HuH-7 (cell line): ENCODE results near the gene PDHX.

Experiments
- DNase-seq: peaks from one replicate; pipeline ENCODE4 v3.0.0; 2011; ENCODE audit warnings: low spot score

PDHX gene

GRCh38 chr11:34957606-34958005, 41.2 kb downstream of the PDHX start:
- no peak for DNase-seq

DNA sequence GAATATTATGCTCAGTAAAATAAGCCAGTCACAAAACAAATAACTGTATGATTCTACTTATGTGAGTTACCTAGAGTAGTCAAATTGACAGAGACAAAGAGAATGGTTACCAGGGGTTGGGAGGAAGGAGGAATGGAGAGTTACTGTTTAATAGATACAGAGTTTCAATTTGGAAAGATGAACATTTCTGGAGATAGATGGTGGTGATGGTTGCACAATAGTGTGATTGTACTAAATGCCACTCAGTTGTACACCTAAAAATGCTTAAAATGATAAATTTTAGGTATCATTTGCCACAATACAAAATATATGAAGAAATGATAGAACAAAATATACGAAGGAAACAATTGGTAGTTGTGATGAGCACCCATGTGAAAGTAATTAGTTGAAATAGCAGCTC, 43.4 kb downstream of the PDHX start:
- DNase-seq = no peak

GRCh38 chr11:34960277-34960676, 43.9 kb downstream of the PDHX start:
- no peak for DNase-seq

DNA sequence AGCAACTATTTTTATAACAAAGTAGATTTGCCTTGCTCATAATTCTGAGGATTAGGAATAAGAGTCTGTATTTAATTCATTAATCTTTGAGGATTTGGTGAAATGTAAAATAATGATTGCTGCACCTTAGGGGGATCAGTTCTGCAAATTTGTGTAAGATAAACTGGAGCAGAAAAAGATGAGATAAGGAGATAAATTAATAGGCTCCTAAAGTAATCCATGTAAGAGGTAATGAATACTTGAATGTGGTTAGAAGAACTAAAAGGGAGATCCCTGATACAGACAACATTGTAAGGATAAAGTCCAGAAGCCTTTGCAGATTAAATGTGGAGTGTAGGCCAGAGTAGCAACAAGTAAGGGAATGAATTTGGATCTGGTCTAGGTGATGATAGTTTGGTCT, 45.6 kb downstream of the PDHX start:
- no peak for DNase-seq

GRCh38 chr11:34963351-34963750, 46.9 kb downstream of the PDHX start:
- no peak for DNase-seq

GRCh38 chr11:34964610-34965331, 48.4 kb downstream of the PDHX start:
- no peak for DNase-seq

DNA sequence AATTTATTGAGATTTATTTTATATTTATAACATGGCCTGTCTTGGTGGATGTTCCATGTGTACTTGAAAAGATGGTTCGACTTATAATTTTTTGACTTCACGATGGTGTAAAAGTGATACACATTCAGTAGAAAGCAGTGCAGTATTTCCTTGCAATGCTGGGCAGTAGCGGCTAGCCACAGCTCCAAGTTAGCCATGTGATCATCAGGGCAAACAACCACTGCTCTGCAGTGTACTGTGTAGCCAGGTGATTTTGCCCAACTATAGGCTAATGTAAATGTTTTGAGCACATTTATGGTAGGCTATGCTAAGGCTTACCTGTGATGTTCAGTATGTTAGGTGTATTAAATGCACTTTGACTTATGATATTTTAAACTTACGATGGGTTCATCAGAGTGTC, 52.4 kb downstream of the PDHX start:
- DNase-seq = no peak

DNA sequence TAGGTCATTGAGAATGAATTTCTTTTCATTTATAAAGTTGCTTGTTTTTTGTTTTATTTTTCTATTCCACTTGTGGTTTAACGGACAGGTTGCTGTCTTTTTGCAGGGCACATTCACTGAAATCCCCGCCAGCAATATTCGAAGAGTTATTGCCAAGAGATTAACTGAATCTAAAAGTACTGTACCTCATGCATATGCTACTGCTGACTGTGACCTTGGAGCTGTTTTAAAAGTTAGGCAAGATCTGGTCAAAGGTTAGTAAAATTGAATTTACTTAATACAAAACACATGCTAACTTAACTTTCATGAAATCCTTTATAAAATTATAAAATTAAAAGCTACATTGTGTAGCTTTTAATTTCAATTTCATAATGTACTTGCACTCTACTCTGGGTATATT, 53.6 kb downstream of the PDHX start:
- no peak for DNase-seq

DNA sequence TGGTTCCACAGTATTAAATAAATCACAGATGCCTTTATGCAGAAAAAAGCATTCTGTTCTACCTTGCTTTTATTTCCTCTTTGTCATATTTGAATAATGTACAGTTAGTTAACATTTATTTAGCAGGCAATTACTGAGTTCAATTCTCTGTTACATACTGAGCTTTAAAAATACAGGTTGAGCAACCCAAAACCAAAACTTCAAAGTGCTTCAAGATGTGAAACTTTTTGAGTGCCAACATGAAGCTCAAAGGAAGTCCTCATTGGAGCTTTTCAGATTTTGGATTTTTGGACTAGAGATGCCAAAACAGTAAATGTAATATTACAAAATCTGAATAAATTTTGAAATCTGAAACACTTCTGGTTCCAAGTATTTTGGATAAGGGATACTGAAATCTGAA, 54.1 kb downstream of the PDHX start:
- no peak for DNase-seq

GRCh38 chr11:34971928-34972327, 55.5 kb downstream of the PDHX start:
- no peak for DNase-seq

- no peak for DNase-seq
Observed at GRCh38 chr11:34972366-34972765, 55.9 kb downstream of the PDHX start.

GRCh38 chr11:34972892-34973291, 56.5 kb downstream of the PDHX start:
- DNase-seq = no peak

GRCh38 chr11:34975482-34975881, 59.1 kb downstream of the PDHX start:
- DNase-seq = no peak

GRCh38 chr11:34976496-34977088, 60.2 kb downstream of the PDHX start:
- no peak for DNase-seq

- no peak for DNase-seq
Observed at GRCh38 chr11:34977089-34977912, 60.9 kb downstream of the PDHX start.

- DNase-seq = no peak
Observed at GRCh38 chr11:34978236-34979191, 62.1 kb downstream of the PDHX start.

DNA sequence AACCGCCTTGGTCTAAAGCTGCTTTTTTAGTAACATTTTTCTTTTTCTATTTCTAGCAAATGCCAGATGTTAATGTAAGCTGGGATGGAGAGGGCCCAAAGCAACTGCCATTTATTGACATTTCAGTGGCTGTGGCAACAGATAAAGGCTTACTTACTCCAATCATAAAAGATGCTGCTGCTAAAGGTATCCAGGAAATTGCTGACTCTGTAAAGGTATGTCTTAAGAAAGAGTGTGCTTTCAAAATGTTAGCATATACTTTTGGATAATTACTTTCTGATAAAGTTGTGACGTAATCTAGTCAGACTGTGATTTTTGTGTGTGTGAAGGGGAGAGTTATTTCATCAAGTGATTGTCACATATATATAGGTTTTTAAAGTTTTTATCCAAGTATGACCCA, 68.1 kb downstream of the PDHX start:
- DNase-seq = no peak

GRCh38 chr11:34986883-34987520, 70.6 kb downstream of the PDHX start:
- no peak for DNase-seq

- DNase-seq = no peak
Observed at GRCh38 chr11:34987617-34988016, 71.2 kb downstream of the PDHX start.

DNA sequence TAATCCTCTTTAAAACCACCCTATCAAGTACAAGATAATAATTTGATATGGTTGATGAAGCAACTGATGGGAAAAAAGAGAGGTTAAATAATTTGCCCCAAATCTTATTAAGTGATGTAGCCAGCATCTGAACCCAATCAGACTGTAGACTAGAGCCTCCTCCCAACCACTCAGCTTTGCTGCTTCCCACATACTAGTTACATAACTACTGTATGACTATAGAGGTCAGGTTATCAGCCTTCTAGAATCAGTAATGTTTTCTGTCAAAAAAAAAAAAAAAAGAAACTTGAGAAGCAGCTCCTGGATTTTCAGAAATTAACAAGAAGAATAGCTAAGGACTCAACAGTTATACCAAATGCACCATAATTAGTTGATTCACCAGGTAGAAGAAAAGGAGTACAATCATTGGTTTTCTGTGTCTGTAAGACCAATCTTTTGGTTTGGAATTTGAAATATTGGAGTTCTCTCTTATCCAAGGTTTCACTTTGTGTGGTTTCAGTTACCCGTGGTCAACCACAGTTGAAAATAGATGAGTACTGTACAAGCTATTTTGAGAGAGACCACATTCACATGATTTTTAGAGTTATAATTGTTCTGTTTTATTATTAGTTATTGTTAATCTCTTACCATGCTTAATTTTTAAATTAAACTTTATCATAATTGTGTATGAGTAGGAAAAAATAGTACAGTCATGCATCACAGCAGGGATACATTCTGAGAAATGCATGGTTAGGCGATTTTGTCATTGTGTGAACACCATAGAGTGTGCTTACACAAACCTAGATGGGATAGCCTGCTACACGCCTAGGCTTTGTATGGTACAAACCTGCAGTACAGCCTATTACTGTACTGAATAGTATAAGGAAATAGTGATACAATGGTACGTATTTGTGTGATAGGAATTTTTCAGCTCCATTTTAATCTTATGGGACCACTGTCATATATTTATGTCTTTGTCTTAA, 72.2 kb downstream of the PDHX start:
- no peak for DNase-seq
